MM.1S (cell line): Measurements from ENCODE around the gene CLDN34.

Experiments
- DNase-seq: peaks from one replicate; pipeline ENCODE4 v3.0.0-alpha.2; 2015
- H2AFZ ChIP-seq: fragments of 300-600 bp; sonication (generic); 2 replicates; pipeline ENCODE4 v1.6.0; 2016; ENCODE audit warnings: antibody characterized with exemption, low read length
- H3F3A ChIP-seq: fragments of 300-600 bp; sonication (generic); 2 replicates; pipeline ENCODE4 v1.6.1; 2016; ENCODE audit warnings: mild to moderate bottlenecking, antibody characterized with exemption, low read length, moderate library complexity, mixed read lengths; ENCODE audit not compliant: insufficient read depth
- H3K27ac ChIP-seq: fragments of 300-600 bp; sonication (generic); 2 replicates; pipeline ENCODE4 v1.5.1; 2016; ENCODE audit warnings: mild to moderate bottlenecking, low read length
- H3K27me3 ChIP-seq: fragments of 300-600 bp; sonication (generic); replicated peaks from 2 replicates; pipeline ENCODE4 v1.6.0; 2016; ENCODE audit warnings: low read length; ENCODE audit not compliant: insufficient read depth
- H3K36me3 ChIP-seq: fragments of 300-600 bp; sonication (generic); replicated peaks from 2 replicates; pipeline ENCODE4 v1.6.1; 2016; ENCODE audit warnings: mild to moderate bottlenecking, low read length, mixed read lengths; ENCODE audit not compliant: insufficient read depth
- H3K4me1 ChIP-seq: fragments of 300-600 bp; sonication (generic); 2 replicates; pipeline ENCODE4 v1.6.1; 2016; ENCODE audit warnings: low read length, mixed read lengths
- H3K4me2 ChIP-seq: fragments of 300-600 bp; sonication (generic); 2 replicates; pipeline ENCODE4 v1.6.0; 2016; ENCODE audit warnings: low read depth, low read length
- H3K4me3 ChIP-seq: fragments of 300-600 bp; sonication (generic); 2 replicates; pipeline ENCODE4 v1.5.1; 2016; ENCODE audit warnings: low read length, mixed read lengths
- H3K79me2 ChIP-seq: fragments of 300-600 bp; sonication (generic); 2 replicates; pipeline ENCODE4 v1.6.1; 2016; ENCODE audit warnings: mixed run types, low read length, mixed read lengths
- H3K9ac ChIP-seq: fragments of 300-600 bp; sonication (generic); 2 replicates; pipeline ENCODE4 v1.6.1; 2016; ENCODE audit warnings: low read length, mixed read lengths
- H3K9me2 ChIP-seq: fragments of 300-600 bp; sonication (generic); replicated peaks from 2 replicates; pipeline ENCODE4 v1.6.1; 2016; ENCODE audit warnings: mild to moderate bottlenecking, low read length, mixed read lengths; ENCODE audit not compliant: insufficient read depth
- H3K9me3 ChIP-seq: fragments of 300-600 bp; sonication (generic); replicated peaks from 2 replicates; pipeline ENCODE4 v1.6.1; 2016; ENCODE audit warnings: mild to moderate bottlenecking, low read length, mixed read lengths; ENCODE audit not compliant: insufficient read depth
- H4K20me1 ChIP-seq: fragments of 300-600 bp; sonication (generic); 2 replicates; pipeline ENCODE4 v1.6.1; 2016; ENCODE audit warnings: mild to moderate bottlenecking, low read length, moderate library complexity, mixed read lengths; ENCODE audit not compliant: insufficient read depth
- CTCF ChIP-seq: fragments of 300-600 bp; sonication (generic); IDR thresholded peaks from 2 replicates; pipeline ENCODE4 v1.5.1; 2016; ENCODE audit warnings: antibody characterized with exemption, low read length, mixed read lengths
- EZH2 ChIP-seq: fragments of 300-600 bp; sonication (generic); optimal IDR thresholded peaks from 2 replicates; pipeline ENCODE3; 2017; ENCODE audit warnings: low read depth, mild to moderate bottlenecking, antibody characterized with exemption, low read length, mixed read lengths
- EZH2phosphoT487 ChIP-seq: fragments of 300-600 bp; sonication (generic); IDR thresholded peaks from 2 replicates; pipeline ENCODE4 v1.6.1; 2018; ENCODE audit warnings: antibody characterized with exemption, low read length

Gene CLDN34

DNA sequence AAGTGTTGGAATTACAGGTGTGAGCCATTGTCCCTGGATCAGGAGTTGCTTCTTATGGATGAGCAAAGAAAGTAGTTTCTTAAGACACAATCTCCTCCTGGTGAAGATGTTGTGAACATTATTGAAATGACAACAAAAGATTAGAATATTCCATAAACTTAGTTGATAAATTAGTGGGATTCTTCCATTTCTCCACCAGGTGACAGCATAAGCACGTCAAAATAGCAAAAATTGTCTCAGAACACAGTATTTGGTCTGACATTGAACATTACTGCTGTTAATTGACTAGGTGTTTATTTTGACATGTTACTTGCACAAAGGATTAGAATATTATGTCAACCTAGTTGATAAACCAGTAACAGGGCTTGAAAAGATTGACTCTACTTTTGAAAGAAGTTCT is 21.6 kb downstream of the CLDN34 start:
- DNase-seq: peak; percentile 30
- Histone ChIP-seq H2AFZ (no peak overlapping the region), H3K9me3 (no peaks in the 10 kb centered on the region), H3K4me3 (no peak overlapping the region), H4K20me1 (no peaks in the 10 kb centered on the region), H3K79me2 (no peaks in the 10 kb centered on the region), H3K27me3 (no peaks in the 10 kb centered on the region), H3K9ac (no peak overlapping the region), H3K9me2 (no peaks in the 10 kb centered on the region), H3K4me2 (no peak overlapping the region), H3K27ac (no peak overlapping the region), H3K36me3 (no peaks in the 10 kb centered on the region), H3K4me1 (no peaks in the 10 kb centered on the region), H3F3A (no peaks in the 10 kb centered on the region)
- TF ChIP-seq CTCF (peak; percentile 53), EZH2 (no peak)

DNA sequence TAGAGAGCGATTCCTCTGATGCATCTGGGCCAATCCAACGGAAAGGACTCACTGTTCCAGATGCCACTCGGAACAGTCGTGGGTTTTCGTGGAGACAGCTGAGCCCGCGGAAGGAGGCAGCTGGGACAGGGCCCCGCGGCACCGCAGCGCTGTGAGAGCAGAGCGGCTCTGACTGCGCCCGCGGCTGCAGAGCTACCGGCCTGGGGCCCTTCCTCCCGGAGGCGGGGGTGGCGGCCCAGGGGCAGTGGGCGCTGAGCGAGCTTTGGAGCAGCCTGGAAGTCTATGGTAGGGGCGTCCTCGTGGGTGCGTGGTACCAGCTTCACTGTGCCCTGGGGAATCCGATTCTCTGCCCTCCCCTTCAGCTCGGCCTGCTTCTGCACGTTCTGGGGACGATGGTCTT is 24.9 kb downstream of the CLDN34 start:
- H3K27me3 ChIP-seq: no peaks in the 10 kb centered on the region
- H4K20me1 ChIP-seq: no peaks in the 10 kb centered on the region
- no peak overlapping the region for H3K9ac ChIP-seq
- no peak overlapping the region for H3K4me2 ChIP-seq
- H3K4me1 ChIP-seq: peaks cover 13% of the 10 kb centered on the region
- H3K9me3 ChIP-seq: no peaks in the 10 kb centered on the region
- H3K9me2 ChIP-seq: no peaks in the 10 kb centered on the region
- H3F3A ChIP-seq: no peaks in the 10 kb centered on the region
- DNase-seq: no peak
- no peaks in the 10 kb centered on the region for H3K79me2 ChIP-seq
- H2AFZ ChIP-seq: no peak overlapping the region
- H3K4me3 ChIP-seq: no peak overlapping the region
- H3K27ac ChIP-seq: no peak overlapping the region
- TF ChIP-seq EZH2: no peak
- no peak for TF ChIP-seq CTCF
- no peak for TF ChIP-seq EZH2phosphoT487
- H3K36me3 ChIP-seq: no peaks in the 10 kb centered on the region

GRCh38 chrX:9992724-9993123 is 25.6 kb downstream of the CLDN34 start:
- H4K20me1 ChIP-seq: no peaks in the 10 kb centered on the region
- no peak for DNase-seq
- H3K4me1 ChIP-seq: peaks cover 17% of the 10 kb centered on the region
- no peaks in the 10 kb centered on the region for H3K36me3 ChIP-seq
- H3K9ac ChIP-seq: no peak overlapping the region
- H3K9me2 ChIP-seq: no peaks in the 10 kb centered on the region
- H3F3A ChIP-seq: no peaks in the 10 kb centered on the region
- no peak overlapping the region for H3K4me3 ChIP-seq
- H3K4me2 ChIP-seq: no peak overlapping the region
- H3K9me3 ChIP-seq: no peaks in the 10 kb centered on the region
- H3K79me2 ChIP-seq: no peaks in the 10 kb centered on the region
- H3K27me3 ChIP-seq: no peaks in the 10 kb centered on the region
- TF ChIP-seq EZH2phosphoT487: no peak
- TF ChIP-seq CTCF: no peak
- TF ChIP-seq EZH2: no peak
- H3K27ac ChIP-seq: no peak overlapping the region
- no peak overlapping the region for H2AFZ ChIP-seq
